GM12864 (cell line): ENCODE results near the gene COL18A1.

Experiments
- DNase-seq: peaks from one replicate; pipeline ENCODE4 v3.0.0-alpha.2; 2011; ENCODE audit warnings: low read depth
- H3K4me3 ChIP-seq: 2 replicates; pipeline ENCODE4 v1.5.1; 2011; ENCODE audit warnings: mild to moderate bottlenecking, low read depth, low read length, control low read depth
- CTCF ChIP-seq: IDR thresholded peaks from 2 replicates; pipeline ENCODE4 v1.5.1; 2011; ENCODE audit warnings: low read depth, mild to moderate bottlenecking, moderate library complexity, low read length, control low read depth, inconsistent platforms; ENCODE audit errors: missing control alignments

The COL18A1 gene

DNA sequence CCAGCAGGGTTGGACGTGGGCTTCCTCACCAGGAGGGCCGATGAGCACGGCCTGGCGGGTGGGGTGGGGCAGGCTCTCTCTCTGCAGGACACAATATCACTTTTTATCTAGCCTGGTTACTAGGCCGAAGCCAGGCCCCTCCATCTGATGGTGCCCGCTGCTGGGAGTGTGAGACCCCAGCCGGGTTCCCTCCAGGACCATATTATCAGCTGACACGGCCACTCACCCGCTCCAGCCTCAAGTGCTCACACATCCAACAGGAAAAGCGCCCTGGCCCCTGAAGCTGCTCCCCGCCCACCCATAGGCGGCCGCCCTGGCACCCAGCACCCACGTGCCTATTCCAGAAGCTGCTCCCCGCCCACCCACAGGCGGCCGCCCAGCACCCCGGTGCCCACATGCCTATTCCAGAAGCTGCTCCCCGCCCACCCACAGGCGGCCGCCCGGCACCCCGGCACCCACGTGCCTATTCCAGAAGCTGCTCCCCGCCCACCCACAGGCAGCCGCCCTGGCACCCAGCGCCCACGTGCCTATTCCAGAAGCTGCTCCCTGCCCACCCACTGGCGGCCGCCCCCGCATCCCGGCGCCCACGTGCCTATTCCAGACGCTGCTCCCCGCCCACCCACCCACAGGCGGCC is 132.3 kb downstream of the COL18A1 start:
- no peak overlapping the region for H3K4me3 ChIP-seq
- DNase-seq = no peak
- TF ChIP-seq CTCF = no peak

DNA sequence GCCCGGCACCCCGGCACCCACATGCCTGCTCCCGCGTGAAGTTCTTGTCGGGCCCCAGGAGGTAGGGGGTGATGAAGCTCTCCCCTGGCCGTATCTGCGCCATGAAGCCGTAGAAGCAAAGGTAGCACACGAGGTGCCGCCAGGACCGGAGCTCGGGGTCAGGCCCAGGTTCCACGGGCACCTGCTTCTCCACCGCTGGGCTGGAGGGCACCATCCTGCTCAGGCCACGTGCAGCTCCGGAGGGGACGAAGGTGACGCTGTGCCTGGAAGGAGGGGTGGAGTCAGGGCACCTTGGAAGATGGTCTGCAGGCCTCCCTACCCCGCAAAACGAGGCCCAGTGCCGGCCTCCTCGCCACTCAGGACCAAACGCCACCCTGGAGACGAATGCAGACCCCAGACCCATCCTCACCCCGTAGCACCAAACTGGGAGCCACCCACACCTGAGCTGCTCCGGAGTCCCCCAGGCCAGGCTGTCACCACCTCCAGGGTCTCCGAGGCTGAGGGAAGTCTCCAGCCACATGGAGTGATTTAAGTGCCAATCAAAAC is 132.9 kb downstream of the COL18A1 start:
- no peak for TF ChIP-seq CTCF
- H3K4me3 ChIP-seq = no peak overlapping the region
- DNase-seq = no peak

- no peak for DNase-seq
- TF ChIP-seq CTCF = no peak
- H3K4me3 ChIP-seq = no peak overlapping the region
Observed at GRCh38 chr21:45538381-45539045, 133.5 kb downstream of the COL18A1 start.

DNA sequence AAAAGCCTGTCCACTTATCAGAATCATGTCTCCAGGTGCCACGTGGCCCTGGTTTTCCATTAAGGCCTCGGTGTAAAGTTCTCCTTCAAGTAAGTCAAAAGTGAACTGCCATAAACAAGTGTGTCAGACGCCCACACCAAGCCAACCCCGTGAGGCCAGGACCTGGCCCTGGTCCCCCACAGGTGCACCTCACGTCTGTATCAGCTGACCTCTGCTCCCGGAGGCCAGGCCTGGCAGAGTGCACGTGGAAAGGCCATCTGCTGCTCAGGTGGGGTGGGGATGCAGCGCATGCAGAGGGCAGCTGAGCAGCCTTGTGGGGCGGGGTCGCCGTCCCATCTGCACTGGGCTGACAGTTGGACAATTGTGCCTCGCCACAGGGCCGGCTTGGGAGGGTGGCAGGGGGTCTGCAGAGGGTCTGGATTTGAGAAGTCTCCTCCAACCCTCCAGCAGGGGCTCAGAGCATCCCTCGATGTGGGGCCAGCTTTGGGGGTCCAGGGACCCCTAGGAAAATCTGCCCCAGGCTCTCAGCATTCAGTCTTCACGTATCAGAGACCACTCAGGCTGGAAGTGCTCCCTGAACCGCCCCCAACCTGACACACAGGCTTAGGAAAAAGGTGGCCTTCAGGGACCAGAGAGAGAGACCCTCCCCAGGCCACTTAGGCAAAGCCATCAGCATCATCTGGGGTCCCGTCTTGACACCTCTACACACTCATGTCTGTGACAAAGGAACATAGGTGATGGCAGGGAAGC is 134.3 kb downstream of the COL18A1 start:
- no peak overlapping the region for H3K4me3 ChIP-seq
- TF ChIP-seq CTCF = no peak
- DNase-seq = no peak

DNA sequence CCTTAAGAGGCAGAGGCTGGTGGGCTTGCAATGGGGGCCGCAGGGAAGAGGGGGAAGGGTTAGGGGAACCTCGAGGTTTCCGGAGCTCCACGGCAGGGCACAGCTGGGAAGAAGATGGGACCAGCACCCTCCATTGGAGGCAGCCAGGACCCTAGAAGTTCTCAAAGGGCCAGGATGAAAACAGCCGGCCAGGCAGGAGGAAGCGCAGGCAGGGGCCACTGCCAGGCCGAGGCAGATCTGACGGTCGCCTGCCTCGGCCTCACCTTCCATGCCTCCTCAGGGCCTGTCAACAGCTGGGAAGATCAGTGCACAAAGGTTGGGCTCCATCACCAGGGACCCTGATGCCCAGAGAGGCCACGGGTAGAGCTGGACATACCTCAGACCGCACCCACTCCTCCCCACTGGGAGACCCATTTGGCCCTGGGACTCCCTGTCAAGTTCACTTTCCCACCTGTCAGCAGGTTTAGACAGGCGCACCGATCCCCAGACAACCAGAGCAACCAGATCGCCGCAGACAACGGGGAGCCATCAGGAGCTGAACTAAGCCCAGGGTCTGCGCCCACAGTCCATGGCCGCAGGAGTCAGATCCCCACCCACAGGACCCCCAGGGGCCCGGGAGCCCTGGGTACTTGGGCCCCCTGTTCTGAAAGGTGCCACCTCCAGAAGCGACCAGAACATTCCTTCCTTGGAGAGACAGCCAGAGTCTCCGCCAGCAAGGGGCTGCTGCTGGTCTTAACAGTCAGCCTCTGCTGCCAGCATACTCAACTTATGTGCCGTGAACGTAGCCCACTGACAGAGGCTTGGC is 135.0 kb downstream of the COL18A1 start:
- TF ChIP-seq CTCF = no peak
- DNase-seq = no peak
- H3K4me3 ChIP-seq = peak overlapping the region; percentile 69; the same call in 1 of the 2 replicates

DNA sequence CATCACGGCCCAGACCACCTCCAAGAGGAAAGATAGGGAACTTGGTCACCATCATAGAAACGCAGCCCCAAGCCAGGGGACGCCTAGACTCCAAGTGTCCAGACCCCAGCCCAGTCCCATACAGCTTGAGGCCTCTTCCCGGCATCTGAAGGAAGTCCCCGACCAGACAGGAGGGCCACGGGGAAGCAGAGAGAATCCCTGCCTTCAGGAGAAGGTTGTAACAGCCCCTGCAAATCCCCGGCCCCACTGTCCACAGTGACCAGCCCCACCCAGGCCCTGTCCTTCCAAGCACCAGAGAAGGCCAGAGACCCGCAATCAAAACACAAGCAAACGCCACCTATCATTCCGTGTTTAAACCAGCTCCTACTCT is 135.6 kb downstream of the COL18A1 start:
- peak overlapping the region; percentile 69 for H3K4me3 ChIP-seq
- no peak for DNase-seq
- no peak for TF ChIP-seq CTCF
